Cardiac septum (tissue), 1 donor: ENCODE measurements around the gene IL34. TPM values are rescaled to one million over a fixed set of nuclear protein-coding genes. Genes with fewer than 3 reads are reported as not detected.
"Not testable (repeated sequence)": the region's sequence is repeated elsewhere in the genome, so short reads cannot be mapped to it uniquely, and the experiment has no call there.

Experiments used
- DNase-seq: peaks from one replicate; pipeline ENCODE4 v3.0.0-alpha.2; 2020; ENCODE audit warnings: low spot score
- intact Hi-C: fragments of 100-400 bp; cut with DNase I; formaldehyde crosslinking; loops from one replicate; pipeline ENCODE4 v1.14.0; 2022
- total RNA-seq: library from RNA; stranded (reverse); fragmentation: NEBNext Ultra II Directional; extraction: Animal tissue kit (Norgen Biotek cat#: 25700); gene quantifications from one replicate; pipeline ENCODE4 v1.2.1, GENCODE V29; 2021
- donor health status: DM: no; HTN: no; CAD: no.

Gene IL34
- total RNA-seq, 1 donor from 2014 or later, result 1.2 TPM

DNA sequence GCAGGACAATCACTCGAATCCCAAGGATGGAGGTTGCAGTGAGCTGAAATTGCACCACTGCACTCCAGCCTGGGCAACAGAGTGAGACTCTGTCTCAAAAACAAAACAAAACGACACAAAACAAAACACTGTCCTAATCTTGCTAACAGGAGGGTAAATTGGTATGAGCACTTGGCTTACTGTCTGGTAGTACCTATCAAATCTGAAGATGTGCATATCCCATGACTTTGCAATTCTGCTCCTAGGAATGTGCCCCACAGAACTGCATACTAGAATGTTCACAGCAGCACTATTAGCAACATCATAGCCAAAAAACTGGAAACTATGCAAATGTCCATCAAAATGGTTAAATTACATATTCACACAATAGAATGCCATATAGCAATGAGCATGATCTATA lies 23.8 kb downstream of the IL34 start:
- intact Hi-C loops, result no loop called here
- DNase-seq, result no peak

DNA sequence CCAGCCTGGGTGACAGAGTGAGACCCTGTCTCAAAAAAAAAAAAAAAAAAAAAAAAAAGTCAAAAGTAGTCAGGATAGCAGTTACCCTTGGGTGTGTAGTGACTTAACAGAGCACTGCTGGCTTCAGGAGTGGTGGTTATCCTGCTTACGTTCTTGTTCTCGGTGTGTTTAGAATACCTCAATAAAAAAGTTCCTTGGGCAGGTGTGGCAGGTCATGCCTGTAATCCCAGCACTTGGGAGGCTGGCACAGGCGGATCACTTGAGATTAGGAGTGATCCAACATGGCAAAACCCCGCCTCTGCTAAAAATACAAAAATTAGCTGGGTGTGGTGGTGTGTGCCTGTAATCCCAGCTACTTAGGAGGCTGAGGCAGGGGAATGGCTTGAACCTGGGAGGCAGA lies 24.6 kb downstream of the IL34 start:
- intact Hi-C loops, DNase-seq: not testable (repeated sequence)

DNA sequence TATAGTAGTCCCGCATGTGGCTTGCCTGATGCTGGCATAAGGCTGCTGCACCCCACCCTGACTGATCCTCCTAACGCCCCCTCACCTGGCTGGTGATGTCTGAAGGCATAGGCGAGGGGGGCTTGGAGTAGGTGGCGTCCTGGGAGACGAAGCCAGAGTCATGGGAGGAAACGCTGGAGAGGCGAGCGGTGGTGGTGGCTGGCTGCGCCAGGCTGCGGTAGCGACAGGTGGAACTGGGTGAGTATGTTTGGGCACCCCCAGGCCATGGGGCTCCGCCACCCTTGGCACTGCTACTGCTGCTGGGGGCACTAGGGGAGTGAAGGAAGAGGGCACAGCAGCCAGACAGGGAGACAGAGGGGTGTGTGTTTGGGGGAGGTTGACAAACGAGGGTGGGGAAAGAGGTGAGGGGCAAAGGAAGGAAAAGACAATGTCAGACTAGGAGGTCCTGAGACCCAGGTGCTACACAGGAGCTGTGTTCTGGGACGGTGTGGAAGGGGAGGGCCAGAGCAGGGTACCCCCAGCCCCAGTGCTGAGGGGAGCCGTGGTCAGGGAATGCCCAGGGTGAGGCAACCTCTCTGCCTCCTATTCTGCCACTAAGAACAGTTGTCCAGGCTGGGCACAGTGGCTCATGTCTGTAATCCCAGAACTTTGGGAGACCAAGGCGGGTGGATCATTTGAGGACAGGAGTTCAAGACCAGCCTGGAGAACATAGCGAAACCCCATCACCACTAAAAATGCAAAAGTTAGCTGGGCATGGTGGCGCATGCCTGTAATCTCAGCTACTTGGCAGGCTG lies 28.1 kb downstream of the IL34 start:
- intact Hi-C loops, result no loop called here
- no peak for DNase-seq

DNA sequence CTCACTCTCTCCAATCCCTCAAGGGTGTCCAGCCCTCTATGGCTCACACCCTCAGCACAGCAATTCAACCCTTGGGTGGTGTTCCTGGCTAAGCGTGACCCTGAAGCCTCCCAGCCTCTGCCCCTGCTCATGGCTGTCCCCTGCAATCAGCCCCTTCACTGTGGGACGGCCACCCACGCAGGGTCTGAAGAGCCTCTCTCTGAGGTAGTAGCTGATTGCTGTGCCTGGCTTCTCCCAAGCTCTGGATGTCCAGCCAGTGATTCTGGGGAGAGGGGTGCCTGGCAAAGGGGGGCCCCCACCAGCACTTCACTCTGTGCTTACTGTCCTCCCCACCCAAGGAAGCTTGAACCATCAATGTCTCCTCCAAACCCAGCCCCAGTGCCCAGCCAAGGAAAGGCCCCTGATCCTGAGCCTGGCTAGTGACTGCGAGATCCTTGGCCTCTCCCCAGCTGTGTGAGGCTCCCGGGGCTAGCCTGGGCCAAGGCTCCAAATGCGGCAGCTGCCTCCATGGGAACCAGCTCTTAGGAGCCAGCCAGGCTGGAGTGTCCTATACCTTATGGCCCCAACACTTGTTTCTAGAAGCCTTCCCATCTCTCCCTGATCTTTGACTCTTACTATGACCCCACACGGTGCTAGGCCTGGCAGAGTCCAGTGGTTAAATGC lies 29.6 kb downstream of the IL34 start:
- intact Hi-C loops, result no loop called here

DNA sequence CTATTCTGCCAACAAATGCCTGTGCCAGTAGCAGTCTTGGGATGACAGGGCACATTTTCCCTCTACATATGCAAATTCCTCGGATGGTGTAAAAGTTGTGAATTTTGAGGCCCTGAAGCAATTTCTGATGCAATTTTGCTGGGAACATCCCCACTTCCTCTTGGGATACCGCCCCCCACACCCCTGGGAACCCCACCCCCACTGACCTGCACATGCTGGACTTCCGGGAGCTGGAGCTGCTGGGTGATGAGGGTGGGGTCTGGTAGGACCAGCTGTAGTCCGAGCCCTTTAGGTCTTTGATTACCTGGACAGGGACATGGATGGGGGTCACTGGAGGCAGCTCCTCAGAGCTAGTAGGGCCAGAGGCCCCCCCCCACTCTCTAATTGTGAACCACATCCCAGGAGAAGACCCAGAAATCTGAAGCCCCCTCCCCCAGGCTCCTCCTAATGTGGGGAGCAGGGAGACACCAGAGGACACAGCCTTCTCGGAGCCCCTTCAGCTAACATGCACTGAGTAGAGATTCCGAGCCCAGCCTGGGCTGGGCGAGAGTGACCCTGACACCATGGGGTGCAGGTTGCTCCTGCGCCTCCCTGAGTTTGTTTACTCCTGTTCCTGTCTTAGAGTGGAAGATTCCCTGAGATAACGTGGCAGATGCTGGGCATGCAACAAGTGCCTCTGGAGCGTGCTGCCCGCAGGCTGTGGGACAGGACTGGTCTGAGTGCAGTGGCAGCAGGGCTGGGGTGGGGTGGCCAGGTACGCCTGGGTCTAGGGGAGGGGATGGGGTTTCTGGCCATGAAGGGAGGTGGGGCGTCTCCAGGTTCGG lies 30.5 kb downstream of the IL34 start:
- DNase-seq, result no peak
- intact Hi-C loops, result no loop called here

More for the DNA sequence above, 29.6 kb downstream of the IL34 start:
- DNase-seq, result no peak

DNA sequence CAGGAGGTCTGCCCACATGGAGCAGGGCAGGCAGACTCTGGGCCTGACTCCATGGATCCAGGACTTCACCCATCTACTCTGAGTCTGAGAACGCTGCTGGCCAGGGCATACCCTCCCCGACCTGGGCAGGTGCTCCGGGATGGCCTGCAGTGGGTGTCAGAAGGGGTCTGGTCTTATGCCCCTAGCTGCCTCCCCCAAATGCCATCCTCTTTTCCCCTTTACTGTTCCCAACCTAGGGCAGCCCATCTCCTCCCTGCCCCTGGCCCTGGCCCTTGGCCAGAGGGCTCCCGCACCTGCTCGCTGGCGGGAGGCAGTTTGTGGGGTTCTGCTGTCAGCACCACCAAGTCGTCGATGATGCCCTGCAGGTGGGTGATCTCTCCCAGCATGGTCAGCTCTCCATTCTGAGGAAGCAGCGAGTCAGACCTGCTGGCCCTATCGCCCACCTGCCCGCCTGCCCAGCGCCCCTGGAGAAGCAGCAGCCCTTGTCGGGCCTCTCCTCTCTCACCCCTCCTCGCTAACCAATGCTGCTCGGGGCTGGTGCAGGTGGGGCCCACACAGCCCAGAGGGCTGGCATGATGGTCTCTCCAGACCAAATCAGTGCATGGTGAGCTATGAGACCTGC lies 31.3 kb downstream of the IL34 start:
- DNase-seq, result no peak
- intact Hi-C loops, result no loop called here

DNA sequence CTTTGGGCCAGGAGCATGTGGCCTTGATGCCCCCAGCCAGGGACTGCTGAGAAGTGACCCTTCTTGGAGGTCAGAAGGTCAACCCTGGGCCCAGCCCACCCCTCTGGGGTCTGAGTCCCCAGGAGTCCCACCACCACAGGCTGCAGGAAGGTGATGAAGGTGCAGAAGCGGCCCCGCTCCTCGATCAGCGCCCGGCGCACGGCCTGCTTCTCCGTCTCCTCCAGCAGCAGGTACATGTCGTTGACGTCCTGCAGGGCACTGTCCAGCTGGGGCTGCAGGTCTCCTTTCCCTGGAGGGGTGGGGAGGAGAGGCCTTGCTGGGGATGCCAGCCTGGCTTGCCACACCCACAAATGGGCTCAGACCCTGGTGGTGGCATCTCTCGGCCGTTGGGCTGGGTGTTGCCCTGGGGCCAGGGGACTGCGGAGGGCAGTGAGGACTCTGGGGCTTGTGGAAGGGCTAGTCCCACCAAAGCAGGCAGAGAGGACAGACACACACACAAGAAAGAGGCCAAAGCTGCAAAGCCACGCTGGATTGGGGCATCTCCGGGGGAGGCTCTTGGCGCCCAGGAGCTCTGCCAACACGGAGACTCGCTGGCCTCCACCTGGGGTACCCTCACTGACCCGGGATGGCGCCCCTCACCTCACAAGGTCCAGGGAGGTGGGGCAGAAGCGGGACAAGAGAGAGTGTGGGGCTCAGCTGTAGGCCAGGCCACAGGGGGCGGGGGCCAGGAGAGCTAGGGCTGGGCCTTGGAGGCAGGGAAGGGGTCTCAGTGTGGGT lies 31.9 kb downstream of the IL34 start:
- DNase-seq, result no peak
- intact Hi-C loops, result no loop called here

DNA sequence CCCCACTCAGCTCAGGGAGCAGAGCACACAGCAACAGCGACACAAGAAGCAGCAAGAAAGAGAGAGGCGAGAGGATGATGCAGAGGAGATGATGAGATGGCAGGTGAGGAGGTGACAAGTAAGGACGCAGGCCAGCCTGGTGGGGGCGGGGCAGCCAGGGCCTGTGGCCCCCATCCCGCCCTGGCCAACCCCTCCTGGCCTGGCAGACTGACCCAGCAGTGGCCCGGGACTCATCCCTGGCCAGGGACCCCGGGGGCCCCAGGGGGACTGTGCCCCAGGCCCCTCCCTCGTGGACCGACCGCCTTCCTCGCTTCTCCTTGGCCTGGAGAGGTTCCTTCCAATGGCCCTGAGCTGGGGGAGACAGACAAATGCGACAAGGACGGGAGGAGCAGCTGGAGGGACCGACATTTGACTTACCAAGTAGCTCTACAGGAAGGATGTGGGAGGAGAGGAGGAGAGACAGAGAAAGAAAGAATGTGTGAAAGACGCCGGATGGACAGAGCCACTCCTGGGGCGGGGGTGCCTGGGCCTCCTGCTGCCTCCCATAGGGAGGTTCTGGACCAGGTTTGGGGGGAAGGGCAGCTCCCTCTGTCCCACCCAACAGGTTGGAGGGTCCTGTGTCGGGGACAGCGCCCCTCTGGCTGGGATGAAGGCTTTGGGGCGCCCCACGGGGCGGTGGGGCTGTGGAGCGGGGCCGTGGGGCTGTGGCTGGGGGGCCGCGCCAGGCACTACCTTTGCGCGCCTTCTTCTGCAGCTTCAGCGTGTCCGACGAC lies 32.7 kb downstream of the IL34 start:
- DNase-seq, result no peak
- intact Hi-C loops, result no loop called here

DNA sequence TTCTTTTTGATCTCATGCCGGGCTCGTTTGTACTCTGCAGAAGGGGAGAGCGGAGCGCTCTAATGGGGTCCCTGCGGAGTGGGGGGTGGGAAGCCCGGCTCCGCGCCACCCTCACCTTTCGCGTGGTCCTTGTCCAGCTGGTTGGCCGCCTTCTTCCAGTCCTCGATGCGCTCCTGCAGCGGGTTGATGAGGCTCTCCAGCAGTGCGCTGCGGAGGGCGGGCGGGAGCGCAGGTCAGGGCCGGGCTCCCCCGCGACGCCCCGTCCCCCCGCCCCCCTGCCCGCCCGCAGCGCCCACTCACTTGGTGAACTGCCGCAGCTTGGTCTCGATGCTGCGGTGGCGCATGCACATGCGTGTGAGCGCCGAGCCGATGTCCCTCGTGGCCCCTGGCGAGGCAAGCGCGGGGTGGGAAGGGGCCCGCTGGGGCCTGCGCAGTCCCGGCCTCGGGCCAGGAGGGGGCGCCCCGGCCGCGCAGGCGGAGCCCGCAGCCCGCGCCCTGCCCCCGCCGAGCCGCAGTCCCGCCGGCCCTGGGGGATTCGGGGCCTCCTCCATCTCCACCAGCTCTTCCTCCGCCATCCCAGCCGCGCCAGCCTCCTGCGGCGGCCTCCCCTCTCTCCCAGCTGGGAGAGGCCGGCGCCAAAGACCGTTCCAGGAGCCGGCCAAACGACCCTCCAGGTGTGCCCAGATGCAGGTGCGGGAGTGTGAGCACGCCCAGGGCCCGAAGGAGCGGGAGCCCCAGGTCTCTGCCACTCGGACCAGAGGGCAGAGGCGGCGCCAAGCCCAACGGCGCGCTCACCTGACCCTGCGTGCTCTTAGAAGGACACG lies 33.5 kb downstream of the IL34 start:
- no peak for DNase-seq
- intact Hi-C loops, result loop anchor here (2.0 kb wide), 1 partner anchor 91 kb away; no protein-coding TSS in a partner anchor

DNA sequence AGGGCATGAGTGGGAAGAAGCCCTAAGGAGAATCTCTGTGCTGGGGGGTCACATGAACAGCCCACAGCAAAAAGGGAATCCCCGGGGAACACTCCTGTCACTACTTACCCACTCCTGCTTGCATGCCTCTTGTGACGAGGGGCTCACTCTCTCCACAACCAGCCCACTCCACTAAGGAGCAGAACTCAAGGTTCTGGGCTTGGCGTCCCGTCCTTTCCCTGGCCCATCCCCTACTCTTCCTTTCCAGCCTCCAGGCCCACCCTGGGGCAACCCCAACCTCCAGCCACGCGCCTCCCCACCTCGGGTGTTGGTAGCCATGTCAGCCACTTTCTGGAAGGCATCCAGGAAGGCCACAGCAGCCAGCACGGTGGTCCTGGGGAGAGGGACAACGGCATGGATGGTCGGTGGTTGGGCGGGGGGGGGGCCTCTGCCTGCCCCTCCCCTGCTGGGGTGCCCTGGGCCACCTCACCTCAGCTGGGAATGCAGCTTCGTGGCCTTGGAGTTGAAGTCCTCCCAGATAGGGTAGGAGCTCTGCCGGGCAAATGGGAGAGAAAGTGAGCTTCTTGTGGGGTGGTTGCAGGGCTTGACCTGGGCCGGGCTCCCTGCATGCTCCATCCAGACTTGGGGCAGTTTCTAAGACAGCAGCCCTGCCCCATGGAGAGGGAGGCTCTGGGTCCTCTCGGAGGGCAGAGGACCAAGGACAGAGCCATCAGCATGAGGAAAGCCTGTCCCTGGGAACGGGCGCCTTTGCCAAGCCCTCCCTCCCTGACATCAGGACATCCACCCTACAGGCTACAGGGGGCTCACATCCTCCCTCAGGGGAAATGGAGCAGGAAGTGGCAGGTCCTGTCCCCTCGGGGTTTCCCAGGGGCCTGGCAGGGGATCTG lies 34.4 kb downstream of the IL34 start:
- intact Hi-C loops, result loop anchor here (2.0 kb wide), 1 partner anchor 90 kb away; no protein-coding TSS in a partner anchor
- no peak for DNase-seq

DNA sequence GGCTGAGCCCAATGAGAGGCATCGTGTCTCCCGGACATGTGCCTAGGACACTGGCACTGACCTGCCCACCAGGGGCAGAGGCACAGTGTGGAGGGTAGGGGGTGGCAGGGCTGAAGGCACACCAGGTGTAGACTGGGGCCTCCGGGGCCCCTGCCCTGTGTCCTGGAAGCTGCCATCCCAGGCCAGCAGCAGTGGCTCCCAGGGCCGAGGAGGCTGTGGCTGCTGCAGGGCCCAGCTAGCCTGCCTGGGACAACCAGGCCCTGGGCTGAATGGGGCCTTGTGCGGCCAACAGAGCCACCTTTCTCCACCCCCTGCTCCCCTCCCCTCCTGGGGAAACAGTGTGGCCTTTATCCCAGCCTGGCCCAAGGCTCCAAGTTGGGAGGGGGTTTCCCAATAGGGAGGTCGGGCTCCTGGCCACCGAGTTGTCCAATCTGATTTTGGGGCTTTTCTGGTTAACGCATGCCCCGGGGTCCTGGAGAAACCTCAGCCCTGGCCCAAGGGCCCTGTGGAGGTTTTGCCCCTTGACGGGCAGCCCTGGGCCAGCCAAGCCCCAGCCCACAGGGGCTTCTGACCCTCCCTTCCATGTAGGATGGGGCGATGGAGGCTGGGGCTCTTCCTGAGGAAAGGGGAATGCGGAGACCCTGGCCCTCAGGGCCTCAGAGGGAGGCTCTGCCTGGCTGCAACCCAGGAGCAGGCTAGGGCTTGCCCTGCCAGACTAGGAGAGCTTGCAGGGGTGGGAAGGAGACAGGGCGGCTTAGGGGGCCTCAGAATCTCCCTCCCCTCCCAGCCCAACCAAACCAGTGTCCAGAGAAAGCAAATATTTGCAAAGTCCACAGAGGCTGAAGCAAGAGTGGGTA lies 35.3 kb downstream of the IL34 start:
- no peak for DNase-seq
- intact Hi-C loops, result loop anchor here (1.0 to 2.0 kb wide), 2 partner anchors 57 to 89 kb away; no protein-coding TSS in a partner anchor

DNA sequence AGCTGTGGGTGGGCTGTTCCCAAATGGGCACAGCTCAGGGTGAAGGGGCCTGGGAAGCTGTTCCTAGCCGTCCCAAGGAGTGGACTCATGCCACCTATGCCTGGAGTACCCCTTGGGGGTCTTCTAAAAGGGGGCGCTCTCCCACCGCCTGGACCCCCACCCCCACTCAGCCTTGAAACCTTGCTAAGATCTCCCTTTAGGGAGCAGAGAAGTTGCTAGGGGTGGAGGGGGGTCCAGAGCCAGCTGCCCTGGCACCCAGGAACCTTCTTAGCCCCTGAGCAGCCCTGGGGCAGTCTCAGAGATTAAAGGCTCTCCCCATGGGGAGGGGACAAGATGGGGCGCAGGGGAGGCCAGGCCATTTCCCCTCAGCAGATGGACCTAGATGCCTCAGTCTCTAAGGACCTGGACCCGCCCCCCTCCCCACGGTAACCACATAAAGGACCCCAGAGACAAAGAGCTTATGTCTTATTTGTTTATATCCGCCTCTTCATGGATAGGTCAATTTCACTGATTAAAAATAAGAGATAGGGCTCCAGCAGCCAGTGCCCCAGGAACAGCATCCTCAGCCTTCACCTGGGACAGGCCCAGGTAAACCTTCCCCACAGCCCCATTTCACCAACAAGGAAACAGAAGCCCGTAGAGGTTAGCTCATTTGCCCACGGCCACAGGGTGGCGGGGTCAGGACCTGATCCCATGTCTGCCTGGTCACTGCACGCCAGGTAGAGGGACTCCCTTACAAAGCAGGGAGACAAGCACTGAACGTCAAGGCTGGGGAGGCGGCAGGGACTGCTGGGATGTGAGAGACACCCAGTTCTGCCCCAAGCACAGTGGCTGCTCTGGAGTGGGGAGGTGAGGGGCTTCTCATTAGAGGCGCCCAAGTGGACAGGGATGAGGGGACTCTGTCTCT lies 36.1 kb downstream of the IL34 start:
- intact Hi-C loops, result loop anchor here (1.0 kb wide), 1 partner anchor 56 kb away; no protein-coding TSS in a partner anchor
- DNase-seq, result no peak

DNA sequence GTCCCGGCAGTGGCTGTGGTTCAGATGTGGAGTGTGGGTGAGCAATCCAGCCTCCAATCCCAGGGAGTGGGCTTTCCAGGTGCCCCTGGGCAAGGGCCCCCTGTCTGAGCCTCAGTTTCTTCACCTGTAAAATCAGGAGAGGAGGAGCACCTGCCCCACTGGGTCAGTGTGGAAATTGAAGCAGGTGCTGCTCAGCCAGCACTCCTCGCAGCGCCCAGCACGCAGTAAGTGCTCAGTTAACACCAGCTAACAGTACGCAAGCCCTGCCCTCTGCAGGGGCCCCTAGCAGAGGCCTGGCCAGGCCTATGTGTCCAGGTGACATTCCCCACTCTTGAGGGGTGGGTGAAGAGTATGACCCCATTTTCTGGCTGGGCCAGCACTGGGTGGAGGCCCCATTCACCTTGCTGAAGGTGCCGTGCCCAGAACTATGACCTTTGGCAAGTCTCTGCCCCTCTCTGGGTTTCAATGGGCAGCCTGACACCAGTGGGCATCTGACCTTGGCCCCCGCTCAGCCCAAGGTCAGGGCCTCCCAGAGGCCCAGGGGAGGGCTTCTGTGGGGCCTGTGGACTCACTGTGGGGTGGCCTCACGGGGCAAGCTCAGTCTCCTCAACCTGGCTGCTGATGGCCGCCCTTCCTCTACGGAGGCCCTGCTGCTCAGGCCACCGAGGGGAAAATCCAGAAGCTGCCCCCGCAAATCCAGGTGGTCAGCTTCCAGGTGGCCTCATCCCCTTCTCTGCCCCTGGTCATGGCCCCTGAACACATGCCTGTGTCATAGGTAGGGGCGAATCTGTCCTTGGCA lies 37.0 kb downstream of the IL34 start:
- intact Hi-C loops, result no loop called here
- DNase-seq, result no peak
